Measurements from ENCODE around the gene PARN. TPM values are rescaled to one million over a fixed set of nuclear protein-coding genes. Genes with fewer than 3 reads are reported as not detected.

The PARN gene
- total RNA-seq, 2 donors from 2014 or later, result 22.4 to 51.2 TPM

DNA sequence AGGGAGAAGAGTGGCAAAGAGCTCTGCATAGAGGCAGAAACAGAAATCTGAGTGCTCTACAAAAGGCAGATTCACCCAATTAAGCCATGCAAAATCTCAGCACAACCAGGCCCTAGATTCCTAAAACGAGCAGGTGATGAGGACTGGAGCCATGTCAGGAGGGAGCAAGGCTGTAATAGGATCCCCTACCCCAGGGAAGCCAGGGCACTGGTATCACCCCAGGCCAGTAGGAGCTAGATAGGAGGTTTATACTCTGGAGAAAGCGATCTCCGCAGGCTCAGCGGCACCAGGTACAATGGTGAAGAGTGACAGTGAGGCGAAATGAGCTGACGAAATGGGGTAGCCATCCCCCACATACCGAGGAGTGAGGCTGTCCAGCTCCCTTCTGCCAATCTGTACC lies 171.5 kb downstream of the PARN start:
- TF ChIP-seq POLR2AphosphoS5 (IDR thresholded peaks at IDR 0.05) (no peak), POLR2A (IDR thresholded peaks at IDR 0.05) (no peak)
- TF ChIP-seq, protein P1, sequence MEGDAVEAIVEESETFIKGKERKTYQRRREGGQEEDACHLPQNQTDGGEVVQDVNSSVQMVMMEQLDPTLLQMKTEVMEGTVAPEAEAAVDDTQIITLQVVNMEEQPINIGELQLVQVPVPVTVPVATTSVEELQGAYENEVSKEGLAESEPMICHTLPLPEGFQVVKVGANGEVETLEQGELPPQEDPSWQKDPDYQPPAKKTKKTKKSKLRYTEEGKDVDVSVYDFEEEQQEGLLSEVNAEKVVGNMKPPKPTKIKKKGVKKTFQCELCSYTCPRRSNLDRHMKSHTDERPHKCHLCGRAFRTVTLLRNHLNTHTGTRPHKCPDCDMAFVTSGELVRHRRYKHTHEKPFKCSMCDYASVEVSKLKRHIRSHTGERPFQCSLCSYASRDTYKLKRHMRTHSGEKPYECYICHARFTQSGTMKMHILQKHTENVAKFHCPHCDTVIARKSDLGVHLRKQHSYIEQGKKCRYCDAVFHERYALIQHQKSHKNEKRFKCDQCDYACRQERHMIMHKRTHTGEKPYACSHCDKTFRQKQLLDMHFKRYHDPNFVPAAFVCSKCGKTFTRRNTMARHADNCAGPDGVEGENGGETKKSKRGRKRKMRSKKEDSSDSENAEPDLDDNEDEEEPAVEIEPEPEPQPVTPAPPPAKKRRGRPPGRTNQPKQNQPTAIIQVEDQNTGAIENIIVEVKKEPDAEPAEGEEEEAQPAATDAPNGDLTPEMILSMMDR (IDR thresholded peaks at IDR 0.05), result no peak
- intact Hi-C loops (cut with DNase I), result no loop called here

DNA sequence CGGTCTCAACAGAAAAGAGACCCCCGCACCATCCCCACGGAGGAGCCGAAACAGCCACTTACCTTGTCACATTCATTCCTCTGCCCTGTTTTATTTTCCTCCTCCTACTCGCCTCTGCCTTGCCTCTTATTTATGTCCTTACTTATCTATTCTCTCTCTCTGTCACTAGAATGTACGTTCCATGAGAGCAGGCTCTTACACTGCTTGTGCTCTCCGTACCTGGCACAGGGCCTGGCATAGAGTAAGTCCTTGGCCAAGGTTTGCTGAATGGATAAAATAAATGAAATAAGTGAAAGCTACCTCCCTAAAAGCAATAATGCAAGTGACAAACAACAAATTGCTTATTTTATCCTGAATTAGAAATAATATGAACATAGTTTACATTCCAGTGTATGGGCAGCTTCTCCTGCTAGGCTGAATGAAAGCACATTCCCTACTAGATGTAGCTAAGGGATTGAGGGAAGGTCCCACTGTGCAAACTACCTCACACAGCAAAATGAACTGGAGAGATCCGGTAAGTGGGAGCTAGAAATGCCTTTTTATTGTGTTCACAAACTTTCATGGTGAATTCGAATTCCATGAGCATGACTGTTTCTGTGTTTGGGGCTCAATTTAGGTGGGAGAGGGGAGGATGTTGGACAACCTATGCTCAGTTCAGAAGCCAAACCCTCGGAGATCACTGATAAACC lies 173.1 kb downstream of the PARN start:
- H3K27ac ChIP-seq, result no peak overlapping the region
- 93% methylated on average over 10 of the region's 10 CpGs for WGBS
- no peaks in the 10 kb centered on the region for H3K27me3 ChIP-seq (replicated peaks; ENCODE audit: insufficient read depth)
- no peaks in the 10 kb centered on the region for H3K36me3 ChIP-seq
- TF ChIP-seq POLR2AphosphoS5 (IDR thresholded peaks at IDR 0.05) (no peak), POLR2A (IDR thresholded peaks at IDR 0.05) (no peak)
- TF ChIP-seq, protein P1 (IDR thresholded peaks at IDR 0.05), result no peak
- H3K4me1 ChIP-seq (replicated peaks), result no peaks in the 10 kb centered on the region
- intact Hi-C loops (cut with DNase I), result no loop called here
- no peak for DNase-seq (ENCODE audit: low spot score)
- H3K4me3 ChIP-seq, result no peak overlapping the region
- no peaks in the 10 kb centered on the region for H3K9me3 ChIP-seq

More for the DNA sequence above, 171.5 kb downstream of the PARN start:
- no peaks in the 10 kb centered on the region for H3K9me3 ChIP-seq
- no peaks in the 10 kb centered on the region for H3K27me3 ChIP-seq (replicated peaks; ENCODE audit: insufficient read depth)
- H3K36me3 ChIP-seq, result no peaks in the 10 kb centered on the region
- no peak overlapping the region for H3K4me3 ChIP-seq
- WGBS, result 83% methylated on average over 7 of the region's 7 CpGs
- no peak overlapping the region for H3K27ac ChIP-seq
- DNase-seq (ENCODE audit: low spot score), result no peak
- H3K4me1 ChIP-seq (replicated peaks), result no peaks in the 10 kb centered on the region

DNA sequence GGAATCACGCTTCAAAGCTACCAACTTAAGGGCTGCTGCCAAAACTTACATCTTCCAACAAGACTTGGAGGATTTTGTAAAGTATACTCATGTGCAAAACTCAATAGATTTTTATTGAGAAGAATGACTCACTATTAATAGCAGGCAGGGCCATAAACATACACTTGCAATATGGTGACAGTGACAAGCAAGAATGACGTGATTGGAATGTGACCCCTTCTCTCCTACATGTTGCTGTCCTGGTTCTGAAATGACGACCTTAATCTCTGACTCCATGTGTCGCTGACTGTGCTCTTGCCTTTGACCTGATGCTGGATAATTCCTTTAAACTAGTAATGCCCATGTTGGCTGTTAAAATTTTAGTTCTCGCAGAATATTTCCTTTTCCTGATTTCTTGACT lies 174.5 kb downstream of the PARN start:
- intact Hi-C loops (cut with DNase I), result no loop called here
- no peak overlapping the region for H3K27ac ChIP-seq
- no peak for TF ChIP-seq POLR2A (IDR thresholded peaks at IDR 0.05)
- TF ChIP-seq, protein P1 (IDR thresholded peaks at IDR 0.05), result no peak
- TF ChIP-seq POLR2AphosphoS5 (IDR thresholded peaks at IDR 0.05), result no peak

DNA sequence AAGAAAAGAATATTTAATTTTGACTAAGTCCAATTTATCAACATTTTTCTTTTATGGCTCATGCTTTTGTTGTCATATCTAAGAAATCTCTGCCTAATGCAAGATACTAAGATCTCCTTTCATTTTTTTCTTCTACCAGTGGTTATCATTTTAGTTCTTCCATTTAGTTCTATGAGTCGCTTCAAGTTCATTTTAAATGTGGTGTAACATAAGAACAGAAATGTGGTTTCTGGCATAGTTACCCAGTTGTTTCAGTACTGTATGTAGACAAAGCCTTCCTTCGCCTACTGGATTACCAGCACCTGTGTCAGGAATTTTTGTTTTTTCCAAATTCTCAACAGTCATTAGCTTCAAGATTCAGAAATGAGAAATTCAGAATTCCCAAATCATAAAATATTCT lies 175.7 kb downstream of the PARN start:
- Histone ChIP-seq H3K36me3 (no peaks in the 10 kb centered on the region), H3K4me3 (no peak overlapping the region), H3K27me3 (replicated peaks; ENCODE audit: insufficient read depth) (no peaks in the 10 kb centered on the region), H3K4me1 (replicated peaks) (no peaks in the 10 kb centered on the region), H3K27ac (no peak overlapping the region), H3K9me3 (no peaks in the 10 kb centered on the region)
- TF ChIP-seq POLR2AphosphoS5 (IDR thresholded peaks at IDR 0.05), result no peak
- TF ChIP-seq, protein P1 (IDR thresholded peaks at IDR 0.05), result no peak
- no peak for TF ChIP-seq POLR2A (IDR thresholded peaks at IDR 0.05)
- DNase-seq (ENCODE audit: low spot score), result no peak
- intact Hi-C loops (cut with DNase I), result no loop called here
- 96% methylated on average over 2 of the region's 2 CpGs for WGBS

More for the DNA sequence above, 174.5 kb downstream of the PARN start:
- Histone ChIP-seq H3K4me3 (no peak overlapping the region), H3K4me1 (replicated peaks) (no peaks in the 10 kb centered on the region), H3K27me3 (replicated peaks; ENCODE audit: insufficient read depth) (no peaks in the 10 kb centered on the region), H3K9me3 (no peaks in the 10 kb centered on the region), H3K36me3 (no peaks in the 10 kb centered on the region)
- DNase-seq (ENCODE audit: low spot score), result no peak
- 78% methylated on average over 5 of the region's 5 CpGs for WGBS

DNA sequence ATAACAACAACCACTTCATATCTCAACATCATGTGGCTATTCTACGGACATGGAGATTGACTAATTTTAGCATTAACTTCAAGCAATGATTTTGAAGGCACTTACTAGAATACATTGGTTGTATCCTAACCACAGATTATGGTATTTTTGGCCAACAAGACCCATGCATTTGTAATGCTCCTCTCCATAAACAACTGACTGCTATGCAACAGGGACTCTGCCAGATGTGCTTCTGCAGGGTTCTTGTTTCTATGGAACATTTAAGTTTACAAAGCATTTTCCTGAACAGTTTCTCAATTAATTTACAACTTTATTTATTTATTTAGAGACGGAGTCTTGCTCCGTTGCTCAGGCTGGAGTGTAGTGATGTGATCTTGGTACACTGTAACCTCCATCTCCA lies 178.0 kb downstream of the PARN start:
- Histone ChIP-seq H3K9me3 (no peaks in the 10 kb centered on the region), H3K27ac (no peak overlapping the region), H3K4me3 (no peak overlapping the region), H3K27me3 (replicated peaks; ENCODE audit: insufficient read depth) (no peaks in the 10 kb centered on the region), H3K4me1 (replicated peaks) (no peaks in the 10 kb centered on the region), H3K36me3 (no peaks in the 10 kb centered on the region)
- whole genome bisulfite sequencing, result 91% methylated on average over 3 of the region's 3 CpGs
- intact Hi-C loops (cut with DNase I), result no loop called here
- TF ChIP-seq POLR2AphosphoS5 (IDR thresholded peaks at IDR 0.05) (no peak), POLR2A (IDR thresholded peaks at IDR 0.05) (no peak)
- TF ChIP-seq, protein P1 (IDR thresholded peaks at IDR 0.05), result no peak
- no peak for DNase-seq (ENCODE audit: low spot score)

Data from prostate gland (tissue), 2 donors.